H9 (cell line): ENCODE measurements around the gene PIEZO2. TPM values are rescaled to one million over a fixed set of nuclear protein-coding genes. Genes with fewer than 3 reads are reported as not detected.
A peak's percentile ranks its signal among the peaks of the same experiment; 100 is the strongest.

Experiments
- DNase-seq: peaks from one replicate; pipeline ENCODE4 v3.0.0-alpha.2; 2017
- H2AFZ ChIP-seq: one replicate; pipeline ENCODE4 v1.6.1; 2013; ENCODE audit warnings: mild to moderate bottlenecking, low read length, control low read depth, moderate library complexity
- H2AK5ac ChIP-seq: 2 replicates; pipeline ENCODE4 v1.6.1; 2013; ENCODE audit warnings: low read length, control low read depth, mixed read lengths; ENCODE audit not compliant: insufficient read length
- H2BK120ac ChIP-seq: one replicate; pipeline ENCODE4 v1.6.1; 2013; ENCODE audit warnings: low read depth, mild to moderate bottlenecking, low read length, control low read depth, inconsistent platforms; ENCODE audit not compliant: poor library complexity, severe bottlenecking
- H2BK12ac ChIP-seq: 2 replicates; pipeline ENCODE4 v1.6.1; 2013; ENCODE audit warnings: low read length, control low read depth, mixed read lengths, low read depth; ENCODE audit not compliant: insufficient read length
- H2BK15ac ChIP-seq: 2 replicates; pipeline ENCODE4 v1.6.1; 2013; ENCODE audit warnings: low read depth, low read length, control low read depth
- H2BK20ac ChIP-seq: one replicate; pipeline ENCODE4 v1.6.1; 2013; ENCODE audit warnings: low read depth, mild to moderate bottlenecking, low read length, control low read depth, inconsistent platforms; ENCODE audit not compliant: poor library complexity, severe bottlenecking
- H2BK5ac ChIP-seq: 2 replicates; pipeline ENCODE4 v1.6.1; 2013; ENCODE audit warnings: low read length, control low read depth, mixed read lengths; ENCODE audit not compliant: insufficient read length
- H3K14ac ChIP-seq: 2 replicates; pipeline ENCODE4 v1.6.1; 2013; ENCODE audit warnings: low read length, control low read depth; ENCODE audit not compliant: insufficient read depth
- H3K18ac ChIP-seq: 2 replicates; pipeline ENCODE4 v1.6.1; 2013; ENCODE audit warnings: low read depth, mild to moderate bottlenecking, mixed read lengths, low read length, control low read depth; ENCODE audit not compliant: insufficient read length
- H3K23ac ChIP-seq: 2 replicates; pipeline ENCODE4 v1.6.1; 2013; ENCODE audit warnings: low read length, control low read depth, mixed read lengths, low read depth; ENCODE audit not compliant: insufficient read length
- H3K23me2 ChIP-seq: 2 replicates; pipeline ENCODE4 v1.6.1; 2013; ENCODE audit warnings: low read depth, mild to moderate bottlenecking, mixed read lengths, low read length, control low read depth; ENCODE audit not compliant: insufficient read length, poor library complexity, severe bottlenecking
- H3K27ac ChIP-seq: 2 replicates; pipeline ENCODE4 v1.5.1; 2013; ENCODE audit warnings: low read length, control low read depth, mixed read lengths, low read depth; ENCODE audit not compliant: insufficient read length
- H3K27me3 ChIP-seq: 2 replicates; pipeline ENCODE4 v1.6.1; 2013; ENCODE audit warnings: low read length, control low read depth, inconsistent platforms; ENCODE audit not compliant: insufficient read depth
- H3K4ac ChIP-seq: 2 replicates; pipeline ENCODE4 v1.6.1; 2013; ENCODE audit warnings: low read depth, mild to moderate bottlenecking, control low read depth, inconsistent platforms, low read length, moderate library complexity
- H3K4me1 ChIP-seq: 2 replicates; pipeline ENCODE4 v1.6.1; 2013; ENCODE audit warnings: low read length, control low read depth, inconsistent platforms; ENCODE audit not compliant: insufficient read depth
- H3K4me2 ChIP-seq: 2 replicates; pipeline ENCODE4 v1.6.1; 2013; ENCODE audit warnings: low read length, control low read depth, mixed read lengths; ENCODE audit not compliant: insufficient read length, insufficient read depth
- H3K56ac ChIP-seq: 2 replicates; pipeline ENCODE4 v1.6.1; 2013; ENCODE audit warnings: low read depth, mild to moderate bottlenecking, mixed read lengths, low read length, control low read depth; ENCODE audit not compliant: insufficient read length
- H3K79me1 ChIP-seq: 2 replicates; pipeline ENCODE4 v1.6.1; 2013; ENCODE audit warnings: low read depth, mild to moderate bottlenecking, moderate library complexity, low read length, control low read depth, inconsistent platforms; ENCODE audit not compliant: insufficient read depth, poor library complexity, severe bottlenecking
- H3K79me2 ChIP-seq: 2 replicates; pipeline ENCODE4 v1.6.1; 2013; ENCODE audit warnings: low read length, control low read depth, inconsistent platforms; ENCODE audit not compliant: insufficient read depth
- H3K9ac ChIP-seq: 2 replicates; pipeline ENCODE4 v1.6.1; 2013; ENCODE audit warnings: low read length, control low read depth, mixed read lengths; ENCODE audit not compliant: insufficient read length; ENCODE audit errors: extremely low read depth
- H3K9me3 ChIP-seq: one replicate; pipeline ENCODE4 v1.6.1; 2013; ENCODE audit warnings: low read depth, low read length, inconsistent platforms; ENCODE audit not compliant: control insufficient read depth
- H3T11ph ChIP-seq: one replicate; pipeline ENCODE4 v1.6.1; 2013; ENCODE audit warnings: mild to moderate bottlenecking, low read length, control low read depth, inconsistent platforms
- H4K20me1 ChIP-seq: one replicate; pipeline ENCODE4 v1.6.1; 2013; ENCODE audit not compliant: control insufficient read depth, insufficient read length, insufficient read depth
- H4K5ac ChIP-seq: 2 replicates; pipeline ENCODE4 v1.6.1; 2013; ENCODE audit warnings: low read depth, mild to moderate bottlenecking, mixed read lengths, low read length, control low read depth; ENCODE audit not compliant: insufficient read length
- H4K8ac ChIP-seq: replicated peaks from 2 replicates; pipeline ENCODE4 v1.6.1; 2013; ENCODE audit warnings: low read length, control low read depth, mixed read lengths, low read depth; ENCODE audit not compliant: insufficient read length
- H4K91ac ChIP-seq: 2 replicates; pipeline ENCODE4 v1.6.1; 2013; ENCODE audit warnings: low read depth, mild to moderate bottlenecking, moderate library complexity, mixed read lengths, low read length, control low read depth; ENCODE audit not compliant: insufficient read length
- H3K27ac Mint-ChIP-seq, 3 experiments: 2 replicates in 2 of 3; 3 replicates in 1 of 3; pipeline ENCODE4 v1.8.0; 2020 to 2021; ENCODE audit warnings: mixed read lengths in 3 of 3, mild to moderate bottlenecking in 1 of 3, moderate library complexity in 1 of 3
- H3K27me3 Mint-ChIP-seq: 2 replicates; pipeline ENCODE4 v1.8.0; 2021; ENCODE audit warnings: low read depth, mild to moderate bottlenecking, moderate library complexity, mixed read lengths
- H3K36me3 Mint-ChIP-seq, 3 experiments: 2 replicates in 2 of 3; 3 replicates in 1 of 3; pipeline ENCODE4 v1.8.0; 2020 to 2021; ENCODE audit warnings: low read depth in 3 of 3, mixed read lengths in 3 of 3; ENCODE audit not compliant: insufficient read depth in 1 of 3
- H3K4me1 Mint-ChIP-seq, 2 experiments: 2 replicates each; pipeline ENCODE4 v1.8.0; 2020; ENCODE audit warnings: mixed read lengths in 2 of 2
- H3K4me3 Mint-ChIP-seq, 2 experiments: 2 replicates in 1 of 2; 3 replicates in 1 of 2; pipeline ENCODE4 v1.8.0; 2020 to 2021; ENCODE audit warnings: mild to moderate bottlenecking in 2 of 2, mixed read lengths in 2 of 2, moderate library complexity in 1 of 2
- H3K9me3 Mint-ChIP-seq, 2 experiments: 2 replicates in 1 of 2; 3 replicates in 1 of 2; pipeline ENCODE4 v1.8.0; 2020; ENCODE audit warnings: mild to moderate bottlenecking in 2 of 2, mixed read lengths in 2 of 2, moderate library complexity in 1 of 2
- WGBS: extraction: QIAGEN DNeasy Blood & Tissue Kit; methylation state at CpG from one replicate; pipeline ENCODE4 v1.1.7; 2013; ENCODE audit warnings: missing lambda C conversion rate, low lambda C conversion rate, mixed read lengths; ENCODE audit not compliant: insufficient read length; ENCODE audit errors: extremely low coverage; 5-methylcytosine and 5-hydroxymethylcytosine counted together
- total RNA-seq: library from RNA; stranded (reverse); gene quantifications from 2 replicates; pipeline ENCODE4 v1.2.1, GENCODE V29; 2021
- TF ChIP-seq, protein P1 (sequence below): fragments of 200-600 bp; sonication (generic); conservative IDR thresholded peaks from 3 replicates; pipeline ENCODE4 v1.8.0; 2021; ENCODE audit warnings: antibody characterized with exemption, mild to moderate bottlenecking

PIEZO2 gene
- total RNA-seq, 1 experiment from 2014 or later = 3.9 TPM

DNA sequence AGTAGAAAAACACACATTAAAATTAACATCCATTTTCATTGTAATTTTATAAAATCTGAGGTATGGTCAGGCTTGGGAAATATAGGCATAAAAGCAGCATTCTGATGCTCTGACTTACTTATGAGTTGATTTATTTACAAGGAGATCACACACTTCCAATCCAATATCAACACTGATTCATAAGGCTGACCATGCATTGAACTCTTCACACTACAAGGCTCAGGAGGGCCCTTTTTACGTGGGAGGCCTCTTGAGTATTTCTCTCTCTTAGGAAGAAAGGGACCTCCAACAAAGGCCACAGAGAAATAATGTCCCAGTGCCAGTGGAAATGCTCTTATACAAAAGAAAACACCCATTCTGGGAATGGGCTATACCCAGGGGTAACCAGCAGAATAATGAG lies 400.7 kb downstream of the PIEZO2 start:
- Histone ChIP-seq H3K4me2 (no peak overlapping the region), H2BK20ac (no peak overlapping the region), H3K23me2 (no peaks in the 10 kb centered on the region), H4K8ac (no peak overlapping the region), H2BK5ac (no peak overlapping the region), H3K27me3 (no peaks in the 10 kb centered on the region), H3K4ac (no peak overlapping the region), H4K20me1 (no peaks in the 10 kb centered on the region), H4K5ac (no peak overlapping the region), H4K91ac (no peak overlapping the region), H3K14ac (no peak overlapping the region), H3K23ac (no peak overlapping the region), H2AK5ac (no peak overlapping the region), H3T11ph (no peak overlapping the region), H3K79me1 (no peaks in the 10 kb centered on the region), H3K9ac (no peak overlapping the region), H3K9me3 (no peaks in the 10 kb centered on the region), H3K79me2 (no peaks in the 10 kb centered on the region), H3K56ac (no peak overlapping the region), H2BK12ac (no peak overlapping the region), H2BK120ac (no peak overlapping the region), H3K4me1 (no peaks in the 10 kb centered on the region), H3K18ac (no peak overlapping the region), H3K27ac (no peak overlapping the region), H2AFZ (no peak overlapping the region), H2BK15ac (no peak overlapping the region)
- no peak for DNase-seq
- no peaks in the 10 kb centered on the region for H3K9me3 Mint-ChIP-seq
- H3K27me3 Mint-ChIP-seq = no peaks in the 10 kb centered on the region
- H3K27ac Mint-ChIP-seq = peak overlapping the region in 1 of 3 experiments; percentile 60; a peak in 1 of 7 replicates
- no peaks in the 10 kb centered on the region; a peak in 1 of 7 replicates for H3K36me3 Mint-ChIP-seq
- H3K4me3 Mint-ChIP-seq = no peak overlapping the region
- peaks cover 0 to 5% of the 10 kb centered on the region in 2 experiments; a peak in 2 of 4 replicates for H3K4me1 Mint-ChIP-seq
- TF ChIP-seq, protein P1, sequence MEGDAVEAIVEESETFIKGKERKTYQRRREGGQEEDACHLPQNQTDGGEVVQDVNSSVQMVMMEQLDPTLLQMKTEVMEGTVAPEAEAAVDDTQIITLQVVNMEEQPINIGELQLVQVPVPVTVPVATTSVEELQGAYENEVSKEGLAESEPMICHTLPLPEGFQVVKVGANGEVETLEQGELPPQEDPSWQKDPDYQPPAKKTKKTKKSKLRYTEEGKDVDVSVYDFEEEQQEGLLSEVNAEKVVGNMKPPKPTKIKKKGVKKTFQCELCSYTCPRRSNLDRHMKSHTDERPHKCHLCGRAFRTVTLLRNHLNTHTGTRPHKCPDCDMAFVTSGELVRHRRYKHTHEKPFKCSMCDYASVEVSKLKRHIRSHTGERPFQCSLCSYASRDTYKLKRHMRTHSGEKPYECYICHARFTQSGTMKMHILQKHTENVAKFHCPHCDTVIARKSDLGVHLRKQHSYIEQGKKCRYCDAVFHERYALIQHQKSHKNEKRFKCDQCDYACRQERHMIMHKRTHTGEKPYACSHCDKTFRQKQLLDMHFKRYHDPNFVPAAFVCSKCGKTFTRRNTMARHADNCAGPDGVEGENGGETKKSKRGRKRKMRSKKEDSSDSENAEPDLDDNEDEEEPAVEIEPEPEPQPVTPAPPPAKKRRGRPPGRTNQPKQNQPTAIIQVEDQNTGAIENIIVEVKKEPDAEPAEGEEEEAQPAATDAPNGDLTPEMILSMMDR = no peak
- no CpG with 5 or more reads among the region's 1 CpG for WGBS
